HUDEP-2 (cell line): ENCODE measurements around the gene FRG2.
"Not testable (repeated sequence)": the region's sequence is repeated elsewhere in the genome, so short reads cannot be mapped to it uniquely, and the experiment has no call there.

ENCODE experiments used
- DNase-seq, 76 experiments: peaks; one replicate each; lab custom pipeline; 2025; ENCODE audit not compliant: unreplicated experiment in 76 of 76; lab: John Stamatoyannopoulos, UW

The FRG2 gene

GRCh38 chr4:190027156-190027555 is at the start of gene FRG2:
Gene FRG2, minus strand, starts transcription at chr4:190027256. Its CDS starts 52 bp downstream, at chr4:190027204.
- DNase-seq: not testable (repeated sequence)

- not testable (repeated sequence) for DNase-seq
Observed at GRCh38 chr4:190068351-190068750, 41.3 kb upstream of the FRG2 start.

GRCh38 chr4:190064805-190065204 is 37.7 kb upstream of the FRG2 start:
- DNase-seq: not testable (repeated sequence)

- DNase-seq: not testable (repeated sequence)
Observed at GRCh38 chr4:190064342-190064741, 37.3 kb upstream of the FRG2 start, which contains the start of gene DBET. Gene DBET, plus strand, starts transcription at chr4:190064502.

GRCh38 chr4:190058997-190059396 is 31.9 kb upstream of the FRG2 start:
- not testable (repeated sequence) for DNase-seq

GRCh38 chr4:190049378-190050239 is 22.6 kb upstream of the FRG2 start:
- not testable (repeated sequence) for DNase-seq

- not testable (repeated sequence) for DNase-seq
Observed at GRCh38 chr4:190047627-190048026, 20.6 kb upstream of the FRG2 start.

GRCh38 chr4:190040873-190041272 is 13.8 kb upstream of the FRG2 start:
- not testable (repeated sequence) for DNase-seq

- DNase-seq: not testable (repeated sequence)
Observed at GRCh38 chr4:190037704-190038388, 10.8 kb upstream of the FRG2 start.

- not testable (repeated sequence) for DNase-seq
Observed at GRCh38 chr4:190031264-190031663, 4.2 kb upstream of the FRG2 start.

- not testable (repeated sequence) for DNase-seq
Observed at GRCh38 chr4:190022614-190023281, 4.3 kb downstream of the FRG2 start.

- DNase-seq: not testable (repeated sequence)
Observed at GRCh38 chr4:190021973-190022372, 5.1 kb downstream of the FRG2 start.

GRCh38 chr4:190020790-190021717 is 6.0 kb downstream of the FRG2 start:
- DNase-seq: no peak

GRCh38 chr4:190019859-190020463 is 7.1 kb downstream of the FRG2 start:
- DNase-seq: not testable (repeated sequence)

GRCh38 chr4:190019023-190019858 is 7.8 kb downstream of the FRG2 start:
- DNase-seq: no peak

- DNase-seq: no peak
Observed at GRCh38 chr4:190018201-190018920, 8.7 kb downstream of the FRG2 start.

- DNase-seq: no peak
Observed at GRCh38 chr4:190017357-190018200, 9.5 kb downstream of the FRG2 start.
